BLaER1 treated with 17β-estradiol and CSF1 and Interleukin-3, amounts not matched to agents 10 nM and 100 nM (cell line): ENCODE data around the gene PTPRE.

Experiments used
- H3K27ac ChIP-seq, 11 experiments: shearing (Covaris generic); formaldehyde crosslinking; 2 replicates each; pipeline ENCODE4 v1.8.1; 2022
- H3K27me3 ChIP-seq, 11 experiments: shearing (Covaris generic); formaldehyde crosslinking; 2 replicates each; pipeline ENCODE4 v1.8.1; 2022
- H3K36me3 ChIP-seq, 11 experiments: shearing (Covaris generic); formaldehyde crosslinking; 2 replicates each; pipeline ENCODE4 v1.8.1; 2022
- H3K4me1 ChIP-seq, 10 experiments: shearing (Covaris generic); formaldehyde crosslinking; 2 replicates each; pipeline ENCODE4 v1.8.1; 2022
- H3K4me2 ChIP-seq, 11 experiments: shearing (Covaris generic); formaldehyde crosslinking; 2 replicates each; pipeline ENCODE4 v1.8.1; 2022
- H3K4me3 ChIP-seq, 10 experiments: shearing (Covaris generic); formaldehyde crosslinking; 2 replicates each; pipeline ENCODE4 v1.8.1; 2022
- H3K9ac ChIP-seq, 11 experiments: shearing (Covaris generic); formaldehyde crosslinking; 2 replicates each; pipeline ENCODE4 v1.8.1; 2022
- H3K9me3 ChIP-seq, 11 experiments: shearing (Covaris generic); formaldehyde crosslinking; replicated peaks in 1 of 11; 2 replicates each; pipeline ENCODE4 v1.8.1; 2022
- H4K20me1 ChIP-seq, 11 experiments: shearing (Covaris generic); formaldehyde crosslinking; 2 replicates each; pipeline ENCODE4 v1.8.1; 2022
- Cebpa-rat ChIP-seq, 11 experiments: shearing (Covaris generic); IDR thresholded peaks; 2 replicates each; pipeline ENCODE4 v1.8.1; 2022

PTPRE gene

GRCh38 chr10:127899766-127900387, 7.0 kb upstream of the PTPRE start:
- H3K4me1 ChIP-seq, result peaks cover 0 to 14% (median 4%) of the 10 kb centered on the region in 10 experiments; a peak in 10 of 20 replicates
- no peak for TF ChIP-seq Cebpa-rat (IDR thresholded peaks at IDR 0.05)

DNA sequence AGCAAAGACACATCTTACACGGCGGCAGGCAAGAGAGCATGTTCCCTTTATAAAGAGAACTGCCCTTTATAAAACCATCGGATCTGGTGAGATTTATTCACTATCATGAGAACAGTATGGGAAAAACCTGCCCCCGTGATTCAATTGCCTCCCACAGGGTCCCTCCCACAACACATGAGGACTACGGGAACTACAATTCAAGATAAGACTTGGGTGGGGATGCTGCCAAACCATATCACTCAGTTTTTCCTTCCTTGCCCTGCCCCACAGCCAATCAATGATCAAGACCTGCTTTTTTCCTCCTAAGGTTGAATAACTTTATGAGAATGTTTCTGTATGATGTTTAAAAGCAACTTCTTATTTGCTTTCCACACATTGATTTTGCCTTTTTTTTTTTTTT, 3.1 kb upstream of the PTPRE start:
- H3K4me1 ChIP-seq, result peaks cover 23 to 45% (median 33%) of the 10 kb centered on the region in 10 experiments
- 0 out of 22 replicates have a peak, but pooled peaks cover 0 to 3% (median 0%) of the 10 kb centered on the region in 11 experiments for H3K9me3 ChIP-seq
- H3K4me2 ChIP-seq, result no peak overlapping the region
- no peak overlapping the region for H3K4me3 ChIP-seq
- no peak overlapping the region for H3K27ac ChIP-seq
- no peaks in the 10 kb centered on the region for H3K36me3 ChIP-seq
- H3K9ac ChIP-seq, result no peak overlapping the region
- H3K27me3 ChIP-seq, result peaks cover 0 to 20% (median 19%) of the 10 kb centered on the region in 11 experiments; a peak in 18 of 22 replicates
- TF ChIP-seq Cebpa-rat (IDR thresholded peaks at IDR 0.05), result no peak
- no peaks in the 10 kb centered on the region for H4K20me1 ChIP-seq

More at GRCh38 chr10:127899766-127900387, 7.0 kb upstream of the PTPRE start:
- no peaks in the 10 kb centered on the region for H3K36me3 ChIP-seq
- H3K4me2 ChIP-seq, result peak overlapping the region in 7 of 11 experiments; percentile 16 to 64 (median 48); a peak in 13 of 22 replicates
- peaks cover 9 to 17% (median 15%) of the 10 kb centered on the region in 11 experiments; a peak in 16 of 22 replicates for H3K9me3 ChIP-seq
- no peaks in the 10 kb centered on the region for H4K20me1 ChIP-seq
- peak overlapping the region in 2 of 11 experiments; percentile 12 to 30; a peak in 1 of 22 replicates for H3K27ac ChIP-seq
- H3K4me3 ChIP-seq, result no peak overlapping the region
- no peaks in the 10 kb centered on the region for H3K27me3 ChIP-seq
- H3K9ac ChIP-seq, result no peak overlapping the region; a peak in 1 of 22 replicates

DNA sequence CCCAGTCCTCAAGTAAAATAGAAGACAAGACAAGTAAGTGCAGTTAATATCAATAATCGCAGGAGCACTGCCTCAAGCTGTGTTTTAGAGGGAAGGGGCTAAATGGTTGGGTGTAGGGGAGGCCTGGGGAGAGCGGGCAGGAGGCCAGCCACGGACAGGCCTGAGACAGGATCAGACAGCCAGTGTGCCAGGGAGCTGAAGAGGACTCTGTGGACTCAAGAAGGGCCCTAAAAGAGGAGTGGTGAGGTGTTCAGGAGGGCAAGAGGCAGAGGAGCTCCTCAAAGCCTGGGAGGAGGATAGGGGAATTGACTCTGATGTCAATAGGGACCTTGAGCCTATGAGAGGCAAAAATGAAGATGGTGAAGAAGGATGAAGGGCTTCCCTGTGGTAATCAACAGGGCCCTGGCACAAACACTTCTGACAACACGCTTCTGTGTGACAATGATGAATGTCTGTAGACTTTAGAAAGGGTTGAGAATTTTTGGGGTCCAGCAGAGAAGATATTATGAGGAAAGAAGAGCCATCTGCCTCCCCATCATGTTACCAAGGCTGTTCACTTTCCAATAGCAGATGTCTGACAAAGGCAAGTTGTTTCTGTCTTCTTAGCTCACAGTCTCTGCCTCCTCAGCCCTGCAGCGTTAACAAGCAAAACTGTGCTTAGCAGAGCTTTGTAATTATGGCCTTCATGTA, 2.4 kb upstream of the PTPRE start:
- H4K20me1 ChIP-seq, result no peaks in the 10 kb centered on the region
- peaks cover 23 to 49% (median 35%) of the 10 kb centered on the region in 10 experiments for H3K4me1 ChIP-seq
- no peak for TF ChIP-seq Cebpa-rat (IDR thresholded peaks at IDR 0.05)

GRCh38 chr10:127905001-127905847, 1.7 kb upstream of the PTPRE start:
- Histone ChIP-seq H4K20me1 (no peaks in the 10 kb centered on the region), H3K4me1 (peaks cover 23 to 49% (median 31%) of the 10 kb centered on the region in 10 experiments), H3K27me3 (peaks cover 0 to 30% (median 25%) of the 10 kb centered on the region in 11 experiments; a peak in 18 of 22 replicates), H3K4me3 (no peak overlapping the region), H3K9me3 (0 out of 22 replicates have a peak, but pooled peaks cover 0 to 3% (median 0%) of the 10 kb centered on the region in 11 experiments), H3K4me2 (peak overlapping the region; percentile 89 to 99 (median 96)), H3K9ac (peak overlapping the region in 2 of 11 experiments; percentile 82 to 84; a peak in 3 of 22 replicates), H3K36me3 (peaks cover 0 to 4% (median 0%) of the 10 kb centered on the region in 11 experiments; a peak in 2 of 22 replicates), H3K27ac (no peak overlapping the region)
- TF ChIP-seq Cebpa-rat (IDR thresholded peaks at IDR 0.05), result no peak

More for the DNA sequence above, 2.4 kb upstream of the PTPRE start:
- H3K4me2 ChIP-seq, result no peak overlapping the region
- peaks cover 0 to 26% (median 25%) of the 10 kb centered on the region in 11 experiments; a peak in 18 of 22 replicates for H3K27me3 ChIP-seq
- H3K36me3 ChIP-seq, result no peaks in the 10 kb centered on the region; a peak in 1 of 22 replicates
- no peak overlapping the region for H3K9ac ChIP-seq
- H3K4me3 ChIP-seq, result no peak overlapping the region
- 0 out of 22 replicates have a peak, but pooled peaks cover 0 to 3% (median 0%) of the 10 kb centered on the region in 11 experiments for H3K9me3 ChIP-seq
- H3K27ac ChIP-seq, result no peak overlapping the region

DNA sequence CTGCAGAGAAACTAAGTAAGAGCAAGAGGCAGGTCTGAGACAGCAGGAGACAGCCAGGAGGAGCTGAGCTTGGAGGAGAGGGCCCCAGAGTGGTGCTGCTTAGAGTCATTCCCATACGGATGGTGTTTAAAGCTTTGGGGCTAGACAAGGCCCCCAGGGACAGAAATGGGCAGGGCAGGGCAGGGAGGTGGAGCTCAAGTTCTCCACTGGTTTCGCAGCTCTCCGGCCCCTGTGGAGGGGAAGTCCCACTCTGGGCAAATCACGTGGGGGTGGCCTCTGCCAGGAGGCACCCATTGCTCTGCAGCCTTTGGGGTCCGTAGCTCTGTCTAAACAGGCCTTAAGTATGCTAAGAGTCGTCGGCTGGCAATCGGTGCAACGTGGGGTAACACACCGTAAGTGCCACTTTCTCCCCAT, 1.0 kb upstream of the PTPRE start:
- peaks cover 23 to 51% (median 32%) of the 10 kb centered on the region in 10 experiments for H3K4me1 ChIP-seq
- H3K27ac ChIP-seq, result 0 out of 22 replicates have a peak overlapping the region, but pooled peaks of 1 of the 11 experiments have one; percentile 74
- no peak overlapping the region for H3K4me3 ChIP-seq
- H3K9me3 ChIP-seq, result 0 out of 22 replicates have a peak, but pooled peaks cover 0 to 3% (median 0%) of the 10 kb centered on the region in 11 experiments
- H3K4me2 ChIP-seq, result peak overlapping the region; percentile 89 to 99 (median 96)
- H3K27me3 ChIP-seq, result peaks cover 0 to 30% (median 25%) of the 10 kb centered on the region in 11 experiments; a peak in 18 of 22 replicates
- peak overlapping the region in 2 of 11 experiments; percentile 82 to 84; a peak in 3 of 22 replicates for H3K9ac ChIP-seq
- no peak for TF ChIP-seq Cebpa-rat (IDR thresholded peaks at IDR 0.05)
- H4K20me1 ChIP-seq, result peaks cover 0 to under 1% (median 0%) of the 10 kb centered on the region in 11 experiments; a peak in 1 of 22 replicates
- peaks cover 0 to 4% (median 0%) of the 10 kb centered on the region in 11 experiments; a peak in 2 of 22 replicates for H3K36me3 ChIP-seq

- H3K4me1 ChIP-seq, result peaks cover 34 to 64% (median 45%) of the 10 kb centered on the region in 10 experiments
- peaks cover 0 to 8% (median 0%) of the 10 kb centered on the region in 11 experiments; a peak in 1 of 22 replicates for H4K20me1 ChIP-seq
- peak overlapping the region; percentile 89 to 99 (median 96) for H3K4me2 ChIP-seq
- H3K4me3 ChIP-seq, result peak overlapping the region; percentile 73 to 94 (median 80)
- H3K9ac ChIP-seq, result peak overlapping the region; percentile 77 to 88 (median 84)
- peak overlapping the region; percentile 62 to 80 (median 74) for H3K27ac ChIP-seq
- H3K27me3 ChIP-seq, result peaks cover 0 to 30% (median 25%) of the 10 kb centered on the region in 11 experiments; a peak in 18 of 22 replicates
- TF ChIP-seq Cebpa-rat (IDR thresholded peaks at IDR 0.05), result no peak
- peaks cover 0 to 4% (median 0%) of the 10 kb centered on the region in 11 experiments; a peak in 2 of 22 replicates for H3K36me3 ChIP-seq
- H3K9me3 ChIP-seq, result 0 out of 22 replicates have a peak, but pooled peaks cover 0 to 3% (median 0%) of the 10 kb centered on the region in 11 experiments
These were observed 655 bp downstream of the PTPRE start for GRCh38 chr10:127907411-127908105.
